ENCODE data around the gene PIGL. TPM values are rescaled to one million over a fixed set of nuclear protein-coding genes. Genes with fewer than 3 reads are reported as not detected.

PIGL gene
- total and polyA plus RNA-seq, 2 of the 4 experiments (the other 2 are of a cell fraction): 17.9 to 29.5 TPM

DNA sequence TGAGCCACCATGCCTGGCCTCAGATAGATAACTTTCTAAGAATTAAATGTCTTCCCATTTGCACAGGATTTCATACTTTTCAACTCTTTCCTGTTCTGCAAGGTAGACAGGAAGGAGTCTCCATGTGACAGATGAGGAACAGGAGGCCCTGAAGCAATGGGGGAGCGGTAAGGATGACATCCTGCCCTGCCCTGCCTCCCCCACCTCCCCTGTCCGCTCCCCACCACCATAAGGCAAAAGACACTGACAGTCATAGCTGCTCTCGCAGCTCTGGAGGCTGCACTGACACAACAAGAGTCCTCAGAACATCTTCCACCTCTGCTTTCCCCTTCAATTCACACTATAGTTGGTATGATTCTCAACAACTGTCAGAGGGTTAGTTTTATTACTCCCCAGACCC is 126.6 kb downstream of the PIGL start:
- H3K4me3 ChIP-seq (ENCODE audit: insufficient read depth, low read depth, low read length): no peak overlapping the region
- no peak overlapping the region for H2AK9ac ChIP-seq (replicated peaks; ENCODE audit: low read depth, low read length, poor library complexity)
- peaks cover 16% of the 10 kb centered on the region for H3K36me3 ChIP-seq (ENCODE audit: control insufficient read depth, insufficient read depth, low read length)
- no peaks in the 10 kb centered on the region; a peak in 1 of 4 replicates for H3K79me1 ChIP-seq (ENCODE audit: low read depth in 1 of 2, low read length in 2 of 2)
- no peak overlapping the region for H4K5ac ChIP-seq (ENCODE audit: low read depth, low read length)
- intact Hi-C loops (cut with micrococcal nuclease): no loop called here
- peaks cover 9% of the 10 kb centered on the region; the same call in 1 of the 2 replicates for H3K9me1 ChIP-seq (ENCODE audit: insufficient read depth, low read length)
- no peak overlapping the region for H2BK20ac ChIP-seq (ENCODE audit: low read depth, low read length)
- ChIA-PET CTCF (no interaction called here), POLR2A (ENCODE audit: unreplicated experiment) (no interaction called here)
- no peaks in the 10 kb centered on the region for H3K9me3 ChIP-seq (ENCODE audit: control insufficient read depth, insufficient read depth, low read length)
- no peak overlapping the region for H4K91ac ChIP-seq (ENCODE audit: insufficient read depth, low read depth, low read length)
- H2AFZ ChIP-seq (replicated peaks; ENCODE audit: low read length, poor library complexity): no peak overlapping the region
- no peak overlapping the region for H2BK15ac ChIP-seq (ENCODE audit: low read depth, low read length)
- in situ Hi-C loops (cut with MboI; ENCODE audit: low sequenced_read_pairs): no loop called here
- no peak for DNase-seq
- H3K56ac ChIP-seq (ENCODE audit: extremely low read depth, insufficient read depth, low read length): no peak overlapping the region
- H3K4ac ChIP-seq (ENCODE audit: low read depth, low read length): no peak overlapping the region
- no peaks in the 10 kb centered on the region; the same call in 1 of the 2 replicates for H3K4me1 ChIP-seq (ENCODE audit: control insufficient read depth, insufficient read depth, low read length)
- dilution Hi-C loops (cut with HindIII; ENCODE audit: low sequenced_read_pairs, unreplicated experiment): no loop called here
- H3K23ac ChIP-seq (ENCODE audit: low read depth, low read length): no peak overlapping the region
- H3K27me3 ChIP-seq (ENCODE audit: control insufficient read depth, insufficient read depth, low read length): no peaks in the 10 kb centered on the region
- no peak overlapping the region for H4K8ac ChIP-seq (ENCODE audit: low read depth in 2 of 2, low read length in 2 of 2)
- no peak overlapping the region for H3K27ac ChIP-seq (ENCODE audit: insufficient read depth, low read length)
- no peak overlapping the region for H3K4me2 ChIP-seq (ENCODE audit: low read depth, low read length)
- no peak overlapping the region for H3K18ac ChIP-seq (ENCODE audit: low read depth, low read length)
- no peaks in the 10 kb centered on the region for H4K20me1 ChIP-seq (ENCODE audit: insufficient read depth, low read length)
- no peak overlapping the region for H2BK5ac ChIP-seq (ENCODE audit: low read depth, low read length, poor library complexity, severe bottlenecking)
- ATAC-seq (ENCODE audit: low read depth): no peak
- no peak overlapping the region for H3K14ac ChIP-seq (replicated peaks; ENCODE audit: low read depth, low read length)
- no CpG with 5 or more reads among the region's 3 CpGs for WGBS, 2 experiments (ENCODE audit: extremely low coverage in 2 of 2, insufficient read length in 1 of 2)
- no peak overlapping the region for H3K9ac ChIP-seq (ENCODE audit: low read depth, low read length)
- no TSS peak for BruUV-seq (replicated peaks)
- H2AK5ac ChIP-seq (ENCODE audit: low read depth, low read length): no peak overlapping the region
- TF ChIP-seq, protein P1, sequence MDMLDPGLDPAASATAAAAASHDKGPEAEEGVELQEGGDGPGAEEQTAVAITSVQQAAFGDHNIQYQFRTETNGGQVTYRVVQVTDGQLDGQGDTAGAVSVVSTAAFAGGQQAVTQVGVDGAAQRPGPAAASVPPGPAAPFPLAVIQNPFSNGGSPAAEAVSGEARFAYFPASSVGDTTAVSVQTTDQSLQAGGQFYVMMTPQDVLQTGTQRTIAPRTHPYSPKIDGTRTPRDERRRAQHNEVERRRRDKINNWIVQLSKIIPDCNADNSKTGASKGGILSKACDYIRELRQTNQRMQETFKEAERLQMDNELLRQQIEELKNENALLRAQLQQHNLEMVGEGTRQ (IDR thresholded peaks at IDR 0.05; ENCODE audit: low read depth, low read length): no peak
- no peak for TF ChIP-seq MXI1 (IDR thresholded peaks at IDR 0.05; ENCODE audit: borderline replicate concordance, low read depth, low read length)
- no peak overlapping the region for H2BK120ac ChIP-seq (ENCODE audit: low read depth, low read length)
